CD4-positive, alpha-beta T cell treated with Interferon gamma for 1 hour (primary cell): Measurements from ENCODE around the gene SLC5A9.

ENCODE experiments used
- DNase-seq: peaks from one replicate; pipeline ENCODE4 v3.0.0-alpha.2; 2020

SLC5A9 gene

GRCh38 chr1:48214820-48215219 lies 7.7 kb upstream of the SLC5A9 start:
- no peak for DNase-seq

GRCh38 chr1:48215222-48215621 lies 7.3 kb upstream of the SLC5A9 start:
- DNase-seq = no peak

GRCh38 chr1:48215889-48216288 lies 6.6 kb upstream of the SLC5A9 start:
- no peak for DNase-seq

DNA sequence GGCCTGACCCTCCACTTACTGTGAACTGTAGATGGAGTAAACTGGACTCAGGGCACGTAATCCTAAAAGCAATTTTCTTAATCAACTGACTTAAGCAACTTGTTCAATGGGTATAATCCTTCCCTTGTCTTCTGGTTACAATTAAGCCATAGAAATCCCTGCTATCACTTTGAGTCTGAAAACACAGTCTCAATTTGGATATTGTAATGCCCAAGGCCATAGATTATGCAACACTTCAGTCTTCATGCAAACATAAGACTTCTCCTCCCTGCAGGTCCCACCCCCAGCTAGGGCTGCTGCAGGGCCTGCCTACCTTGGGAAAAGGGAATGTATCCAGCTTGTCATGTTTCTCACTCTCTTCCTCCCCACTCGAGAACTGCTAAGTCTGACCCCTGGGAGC lies 6.2 kb upstream of the SLC5A9 start:
- DNase-seq = no peak

- DNase-seq = no peak
Measured at GRCh38 chr1:48216941-48217340, 5.6 kb upstream of the SLC5A9 start.

- no peak for DNase-seq
Measured at GRCh38 chr1:48217856-48218255, 4.7 kb upstream of the SLC5A9 start.

DNA sequence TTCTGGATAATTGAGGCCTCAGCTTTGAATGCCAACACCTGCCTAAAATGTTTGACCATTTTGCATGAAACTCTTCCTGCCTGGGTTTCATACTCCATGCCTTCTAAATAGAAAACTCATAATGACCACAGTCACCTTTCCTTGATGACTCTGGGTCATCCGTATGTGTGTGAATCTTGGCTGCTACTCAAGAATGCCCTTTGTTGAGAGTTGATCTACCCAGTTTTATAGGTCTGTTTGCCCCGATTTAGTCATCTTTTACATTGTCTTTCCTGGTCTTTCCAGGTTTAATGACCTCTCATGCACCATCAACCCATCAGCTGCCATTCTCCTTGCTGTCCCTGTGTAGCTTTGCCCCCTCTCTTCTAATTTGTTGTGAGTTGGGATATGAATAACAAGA lies 2.7 kb upstream of the SLC5A9 start:
- no peak for DNase-seq

DNA sequence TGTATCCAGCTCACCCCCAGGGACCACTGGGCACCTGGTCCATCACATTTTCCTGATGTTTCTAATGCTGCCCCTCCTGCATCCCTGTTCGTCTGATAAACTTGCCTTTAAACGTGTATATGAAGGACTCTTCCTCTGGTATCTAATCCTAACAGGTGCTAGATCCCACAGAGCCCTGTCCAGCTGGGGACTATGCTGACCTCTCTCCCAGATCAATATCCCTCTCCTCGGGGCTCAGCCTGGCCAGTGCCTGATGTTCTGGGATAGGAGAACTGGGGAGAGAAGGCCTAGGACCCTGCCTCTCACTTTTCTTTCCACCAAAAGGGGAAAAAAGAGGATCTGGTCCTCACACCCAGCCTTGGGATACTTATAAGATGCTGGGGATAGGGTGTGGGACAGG lies 1.4 kb upstream of the SLC5A9 start:
- DNase-seq = no peak

- no peak for DNase-seq
Measured at GRCh38 chr1:48221657-48222056, 859 bp upstream of the SLC5A9 start.

DNA sequence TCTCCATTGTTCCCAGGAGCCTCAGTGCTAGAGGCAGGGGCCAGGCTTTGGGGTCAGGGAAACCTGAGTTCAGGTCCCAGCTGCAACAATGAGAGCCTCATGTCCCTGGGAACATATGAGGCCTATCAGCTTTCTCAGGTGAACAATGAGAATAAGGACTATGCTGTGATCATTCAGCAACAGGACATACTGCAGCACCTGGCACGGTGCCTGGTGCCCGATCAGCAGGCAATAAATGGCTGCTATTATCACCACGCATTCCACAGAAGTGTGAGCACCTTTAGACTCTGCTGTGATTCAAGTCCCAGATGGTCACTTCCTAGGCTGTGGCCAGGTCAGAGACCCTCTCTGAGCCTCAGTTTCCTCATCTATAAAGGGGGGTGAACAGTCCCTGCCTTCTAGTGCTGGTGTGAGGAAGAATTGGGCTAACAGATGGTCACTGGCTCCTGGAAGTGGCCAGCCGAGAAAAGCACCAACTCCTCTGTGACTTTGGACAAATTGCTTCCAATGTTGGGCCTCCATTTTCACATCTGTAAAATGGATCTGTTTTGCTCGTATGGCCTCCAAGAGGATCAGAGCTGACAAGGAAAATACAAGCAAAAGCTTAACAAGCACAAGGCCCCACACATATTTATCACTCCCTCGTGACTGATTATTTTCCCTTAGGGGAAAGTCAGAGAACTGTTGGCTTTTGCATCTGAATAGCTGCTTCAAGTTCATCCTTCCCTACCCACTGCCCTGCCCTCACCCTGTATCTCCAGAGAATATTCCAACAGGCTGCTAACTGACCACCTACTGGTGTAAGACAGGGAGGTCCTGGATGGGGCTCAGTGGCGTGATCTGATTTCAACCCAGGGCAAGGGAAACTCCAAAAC lies 1.1 kb downstream of the SLC5A9 start:
- no peak for DNase-seq

DNA sequence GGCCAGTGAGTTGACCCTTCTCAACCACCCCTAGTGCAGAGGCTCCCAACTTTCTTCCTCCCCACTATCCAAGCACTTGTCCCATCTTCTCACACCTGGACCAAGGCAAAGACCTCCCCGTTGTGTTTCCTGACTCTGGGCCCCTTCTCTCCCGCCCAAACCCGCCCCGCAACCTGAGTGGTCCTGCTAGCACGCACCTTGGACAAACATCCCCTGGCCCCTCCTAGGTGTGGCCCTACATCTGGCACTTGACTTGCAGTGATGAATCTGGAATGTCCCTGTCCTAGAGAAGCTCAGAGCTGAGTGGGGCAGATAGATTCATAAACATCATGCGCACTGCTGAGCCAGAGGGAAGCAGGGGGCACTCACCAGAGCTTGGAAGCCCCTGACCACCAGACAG lies 2.3 kb downstream of the SLC5A9 start:
- no peak for DNase-seq

DNA sequence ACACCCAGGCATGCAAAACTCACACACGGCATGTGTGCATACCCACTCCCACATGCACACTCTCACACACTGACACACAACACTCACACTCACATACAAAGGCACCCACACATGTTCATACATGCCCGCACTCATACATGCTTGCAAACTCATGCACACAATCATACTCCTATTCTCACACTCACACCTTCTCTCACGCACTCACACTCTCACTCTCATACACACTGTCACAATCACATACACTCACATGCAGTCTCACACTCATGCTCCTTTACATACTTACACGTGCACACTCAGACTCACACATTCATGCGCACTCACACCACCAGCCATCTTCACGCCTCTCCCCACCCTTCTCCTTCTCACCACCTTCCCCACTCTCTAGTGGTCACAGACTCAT lies 3.1 kb downstream of the SLC5A9 start:
- no peak for DNase-seq

GRCh38 chr1:48227165-48228013 lies 4.9 kb downstream of the SLC5A9 start:
- DNase-seq = peak; percentile 6

GRCh38 chr1:48228156-48228555 lies 5.6 kb downstream of the SLC5A9 start:
- no peak for DNase-seq

- no peak for DNase-seq
Measured at GRCh38 chr1:48229317-48229716, 6.8 kb downstream of the SLC5A9 start.

DNA sequence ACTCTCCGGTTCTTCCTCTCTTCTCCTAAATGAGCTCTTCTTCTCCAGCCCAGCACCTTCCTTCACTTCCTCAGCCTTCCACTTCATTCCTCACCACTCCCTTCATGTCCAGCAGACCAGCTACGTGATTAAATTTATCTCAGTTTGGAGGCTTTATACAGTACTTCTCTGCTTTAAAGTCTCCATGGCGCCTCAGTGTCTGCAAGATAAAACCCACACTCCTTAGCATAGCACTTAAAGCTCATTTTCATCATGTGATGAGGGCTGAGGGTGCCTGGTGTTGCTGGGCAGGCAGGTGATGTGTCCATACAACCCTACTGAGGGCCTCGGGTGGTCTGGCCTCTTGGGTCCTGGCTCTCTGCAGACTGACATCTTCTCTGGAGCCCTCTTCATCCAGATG lies 7.7 kb downstream of the SLC5A9 start:
- no peak for DNase-seq

GRCh38 chr1:48232722-48233121 lies 10.2 kb downstream of the SLC5A9 start:
- no peak for DNase-seq

- DNase-seq = no peak
Measured at GRCh38 chr1:48233666-48234485, 11.4 kb downstream of the SLC5A9 start.

- DNase-seq = no peak
Measured at GRCh38 chr1:48235652-48236051, 13.1 kb downstream of the SLC5A9 start.

GRCh38 chr1:48236716-48237470 lies 14.4 kb downstream of the SLC5A9 start:
- DNase-seq = no peak

- no peak for DNase-seq
Measured at GRCh38 chr1:48242141-48242736, 19.7 kb downstream of the SLC5A9 start.

GRCh38 chr1:48245106-48245505 lies 22.6 kb downstream of the SLC5A9 start:
- DNase-seq = peak; percentile 25
